ENCODE data around the gene SIL1.
A peak's percentile ranks its signal among the peaks of the same experiment; 100 is the strongest.
"Not testable (repeated sequence)": the region's sequence is repeated elsewhere in the genome, so short reads cannot be mapped to it uniquely, and the experiment has no call there.

SIL1 gene

DNA sequence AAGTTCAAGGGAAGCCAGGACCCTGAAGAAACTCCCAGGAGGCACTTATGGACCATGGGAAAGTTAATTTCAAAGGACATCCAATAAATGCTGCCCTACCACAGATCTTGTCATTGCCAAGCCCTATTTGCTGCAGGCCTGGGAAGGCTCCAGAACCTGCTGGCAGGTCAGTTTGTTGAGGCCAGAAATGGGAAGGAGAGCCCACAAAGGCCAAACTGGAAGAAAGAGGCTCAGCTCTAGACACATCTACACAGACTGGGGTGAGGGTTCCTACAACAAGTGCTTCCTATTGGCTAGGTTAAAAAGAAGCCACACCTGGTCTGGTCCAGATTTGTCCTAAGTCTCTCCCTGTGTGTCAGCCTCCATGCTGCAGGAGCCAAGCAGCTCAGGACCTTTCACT is 94.4 kb downstream of the SIL1 start:
- no peak for DNase-seq

DNA sequence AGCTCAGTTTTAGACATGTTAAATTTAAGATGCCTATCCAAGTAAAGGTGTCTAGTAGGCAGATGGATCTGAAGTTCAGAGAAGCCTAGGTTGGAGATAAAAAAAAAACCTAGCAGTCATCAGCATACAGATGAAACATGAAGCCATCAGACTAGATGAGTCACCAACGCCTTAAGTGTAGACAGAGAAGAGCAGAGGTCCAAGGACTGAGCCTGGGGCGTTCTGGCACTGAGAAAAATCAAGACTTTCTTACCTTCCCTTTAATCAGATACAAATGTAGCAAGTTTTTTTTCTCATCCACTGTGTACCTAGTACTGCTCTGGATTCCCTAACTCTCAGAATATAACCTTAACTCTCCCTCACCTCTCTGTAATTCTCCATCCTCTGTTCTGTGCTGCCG is 97.3 kb downstream of the SIL1 start:
- peak; percentile 54 for DNase-seq

DNA sequence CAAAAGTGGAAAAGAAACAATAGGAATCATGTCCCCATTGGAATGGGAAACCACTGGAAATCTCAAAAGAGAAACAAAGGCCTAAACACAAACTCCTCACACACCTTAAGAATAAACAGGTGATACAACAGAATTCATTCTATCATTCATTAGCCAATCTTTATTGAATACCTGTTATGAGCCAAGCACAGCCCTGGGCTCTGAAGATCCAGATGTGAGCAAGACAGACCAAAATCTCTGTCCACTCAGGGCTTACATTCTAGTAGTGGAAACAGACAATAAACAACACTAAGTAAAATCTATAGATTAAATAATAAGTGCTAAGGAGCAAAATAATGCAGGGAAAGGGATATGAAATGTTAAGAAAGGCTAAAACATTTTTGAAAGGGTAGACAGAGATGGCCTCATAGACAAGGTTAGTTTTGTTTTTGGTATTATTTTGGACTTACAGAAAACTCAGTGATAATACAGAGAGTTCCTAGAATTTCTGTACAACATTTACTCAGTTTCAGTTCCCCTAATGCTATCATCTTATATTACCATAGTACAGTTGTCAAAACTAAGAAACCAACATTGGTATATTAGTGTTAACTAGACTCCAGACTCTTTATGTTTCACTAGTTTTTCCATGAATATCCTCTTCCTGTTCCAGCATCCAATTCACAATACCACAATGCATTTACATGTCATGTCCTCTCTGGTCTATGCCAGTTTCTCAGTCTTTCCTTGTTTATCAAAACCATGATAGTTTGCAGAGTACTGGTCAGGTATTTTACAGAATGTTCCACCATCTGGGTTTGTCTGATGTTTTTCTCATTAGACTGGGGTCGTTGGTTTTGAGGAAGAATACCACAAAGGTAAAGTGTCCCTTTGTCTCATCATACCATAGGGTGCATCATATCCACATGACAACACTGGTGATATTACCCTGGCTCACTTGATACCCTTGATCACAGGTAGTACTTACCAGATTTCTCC is 103.7 kb downstream of the SIL1 start:
- DNase-seq, result no peak

DNA sequence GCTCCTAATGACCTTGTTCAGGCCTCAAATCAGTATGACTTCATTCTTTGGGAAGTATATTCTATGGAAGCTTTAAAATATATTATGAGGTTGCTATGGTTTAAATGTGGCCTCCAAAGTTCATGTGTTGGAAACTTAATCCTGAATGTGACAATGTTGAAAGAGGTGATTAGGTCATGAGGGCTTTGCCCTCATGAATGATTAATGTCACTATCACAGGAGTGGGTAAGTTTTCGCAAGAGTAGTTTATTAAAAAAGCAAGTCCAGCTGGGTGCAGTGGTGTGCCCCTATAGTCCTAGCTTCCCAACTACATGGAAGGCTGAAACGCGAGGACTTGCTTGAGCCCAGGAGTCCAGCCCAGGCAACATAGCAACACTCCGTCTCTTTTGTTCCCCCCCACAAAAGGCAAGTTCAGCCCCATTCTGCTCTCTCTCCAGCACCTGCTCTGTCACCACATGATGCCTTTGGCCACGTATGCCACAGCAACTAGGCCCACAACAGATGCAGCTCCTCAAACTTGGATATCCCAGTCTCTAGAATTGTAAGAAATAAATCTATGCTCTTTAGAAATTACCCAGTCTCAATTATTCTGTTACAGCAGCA is 105.3 kb downstream of the SIL1 start:
- DNase-seq, result no peak

DNA sequence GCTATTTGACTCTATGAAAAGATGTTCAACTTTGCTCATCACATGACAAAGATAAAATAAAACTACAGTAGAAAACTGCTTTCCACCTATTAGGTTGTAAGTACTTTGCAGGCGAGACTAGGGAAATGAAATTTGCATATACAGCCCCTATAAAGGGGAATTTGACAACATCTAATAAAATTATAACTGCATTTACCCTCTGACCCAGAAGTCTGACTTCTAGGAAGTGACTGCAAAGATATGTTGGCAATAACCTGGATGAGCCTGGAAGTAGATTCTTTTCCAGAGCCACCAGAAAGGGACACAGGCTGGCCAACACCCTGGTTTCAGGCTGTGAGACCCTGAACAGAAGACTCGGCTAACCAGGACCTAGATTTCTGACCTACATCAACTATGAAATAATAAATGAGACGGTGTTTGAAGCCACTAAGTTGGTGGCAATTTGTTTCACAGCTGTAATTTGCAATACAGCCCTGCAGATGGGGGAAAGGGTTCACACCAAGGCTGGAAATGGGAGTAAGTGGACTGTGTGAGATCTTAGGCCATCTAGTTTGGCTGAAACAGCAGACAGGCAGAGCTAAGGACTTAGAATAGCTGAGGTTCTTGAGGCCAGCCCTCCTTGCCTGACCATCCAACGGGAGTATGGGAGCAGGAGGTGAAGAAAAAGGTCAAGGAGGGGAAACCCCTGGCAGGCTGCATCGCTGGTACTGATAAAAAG is 106.6 kb downstream of the SIL1 start:
- no peak for DNase-seq

DNA sequence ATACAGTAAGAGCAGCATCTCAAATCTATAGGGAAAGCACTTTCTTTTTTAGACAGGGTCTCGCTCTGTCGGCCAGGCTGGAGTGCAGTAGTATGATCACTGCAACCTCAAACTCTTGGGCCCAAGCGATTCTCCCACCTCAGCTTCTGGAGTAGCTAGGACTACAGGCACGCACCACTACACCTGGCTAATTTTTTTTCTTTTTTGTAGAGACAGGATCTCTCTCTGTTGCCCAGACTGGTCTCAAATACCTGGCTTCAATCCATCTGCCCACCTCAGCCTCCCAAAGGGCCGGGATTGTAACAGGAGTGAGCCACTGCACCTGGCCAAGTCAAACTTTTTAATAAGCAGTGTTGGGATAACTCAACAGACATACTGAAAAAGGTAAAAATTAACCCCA is 107.6 kb downstream of the SIL1 start:
- no peak for DNase-seq

DNA sequence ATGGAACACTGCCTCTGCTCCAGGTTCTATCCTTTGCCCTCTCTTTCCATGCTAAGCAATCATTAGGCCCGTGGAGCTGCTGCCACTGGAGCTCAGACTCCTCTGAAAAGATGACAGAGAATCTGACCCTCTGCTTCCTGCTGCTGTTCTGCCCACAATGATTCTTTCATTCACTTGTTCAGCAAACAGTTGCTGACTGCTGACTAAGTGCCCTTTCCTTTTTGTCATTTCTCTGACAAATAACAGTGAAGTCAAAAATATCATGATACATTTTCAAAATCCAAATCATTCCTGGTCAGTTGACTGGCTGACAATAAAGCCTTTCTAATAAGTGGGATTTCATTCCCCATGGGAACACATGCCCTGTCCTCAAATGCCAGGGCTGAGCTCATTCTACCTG is 110.1 kb downstream of the SIL1 start:
- no peak for DNase-seq

DNA sequence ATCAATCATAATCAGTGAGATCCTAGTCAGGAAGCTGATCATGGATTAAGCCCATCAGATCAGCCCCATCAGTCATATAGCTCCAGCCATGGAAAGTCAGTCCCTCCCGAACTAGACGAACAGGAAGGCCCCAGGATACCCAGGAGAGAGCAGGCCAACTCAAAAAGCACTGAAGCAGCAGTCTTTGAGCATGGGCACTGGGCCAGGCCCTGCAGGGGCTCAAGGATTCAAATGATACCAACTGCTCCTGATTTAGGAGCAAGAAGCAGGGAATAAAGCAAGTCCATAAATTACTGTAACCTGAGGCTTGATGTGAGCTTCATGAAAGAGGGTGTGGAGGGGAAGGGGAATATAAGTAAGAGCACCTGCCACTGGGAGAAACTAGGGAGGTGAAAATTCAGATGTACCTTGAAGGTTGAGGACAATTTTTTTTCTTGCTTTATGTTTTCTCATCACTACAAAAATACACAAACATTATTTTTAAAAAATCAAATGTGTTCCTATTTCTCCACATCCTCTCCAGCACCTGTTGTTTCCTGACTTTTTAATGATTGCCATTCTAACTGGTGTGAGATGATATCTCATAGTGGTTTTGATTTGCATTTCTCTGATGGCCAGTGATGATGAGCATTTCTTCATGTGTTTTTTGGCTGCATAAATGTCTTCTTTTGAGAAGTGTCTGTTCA is 115.2 kb downstream of the SIL1 start:
- DNase-seq, result no peak

DNA sequence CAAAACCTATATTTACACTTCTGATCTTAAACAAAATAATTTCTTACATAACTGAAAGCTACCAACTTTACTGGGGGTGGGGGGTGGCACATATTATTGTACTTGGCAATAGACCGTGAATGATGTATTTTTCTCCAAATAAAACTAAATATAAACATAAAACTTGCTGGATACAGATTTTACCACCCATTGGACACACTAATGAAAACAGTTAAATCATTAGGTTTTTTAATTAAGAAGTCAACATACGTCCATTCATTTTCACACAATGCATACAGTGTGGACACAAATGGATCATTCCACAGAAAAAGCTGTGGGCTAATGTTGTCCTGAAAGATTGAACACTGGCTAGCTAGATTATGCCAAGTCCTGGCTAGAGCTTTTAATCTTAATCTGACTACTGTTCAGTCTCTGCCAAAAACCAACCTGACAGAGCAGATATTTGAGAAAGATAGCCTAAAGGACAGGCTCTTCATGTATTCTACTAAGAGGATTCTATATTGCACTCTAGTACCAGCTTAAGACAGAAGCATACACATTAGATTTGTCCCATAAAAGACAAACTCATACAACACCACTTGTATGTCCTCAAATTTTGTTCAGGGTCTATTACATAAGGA is 118.1 kb downstream of the SIL1 start:
- no peak for DNase-seq

DNA sequence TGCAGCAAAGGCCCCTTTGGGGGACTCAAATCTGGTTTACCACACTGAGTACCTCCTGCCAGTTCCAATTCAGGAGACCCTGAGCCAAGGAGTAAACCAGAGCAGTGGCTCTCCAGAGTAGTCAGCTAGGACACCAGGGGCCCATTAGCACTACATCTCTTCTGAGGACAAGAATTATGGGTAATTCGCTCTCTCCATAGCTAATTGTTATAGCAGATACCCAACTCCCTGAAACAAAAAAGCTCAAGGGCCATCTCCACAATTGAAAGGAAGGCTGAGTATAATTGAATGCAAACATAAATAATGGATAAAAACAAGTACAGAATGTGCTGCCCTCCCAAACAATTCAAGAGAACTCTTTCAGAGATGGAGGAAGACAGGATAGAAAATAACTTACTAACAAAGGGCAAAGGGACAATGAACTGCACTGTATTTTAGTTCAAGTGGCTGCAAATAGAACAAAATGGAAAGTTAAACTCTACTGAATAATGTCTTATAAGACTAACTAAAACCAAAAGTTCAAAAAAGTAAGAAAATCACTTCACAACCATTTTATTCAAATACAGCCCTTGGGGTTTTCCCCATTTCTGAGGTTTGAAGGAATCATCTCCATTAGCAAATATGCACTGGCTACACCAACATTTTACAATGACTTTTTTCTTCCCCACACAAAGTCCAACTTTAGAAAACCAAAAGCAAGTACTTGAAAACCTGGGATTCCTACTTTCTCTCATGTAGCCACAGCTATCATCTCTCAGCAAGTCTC is 118.8 kb downstream of the SIL1 start:
- no peak for DNase-seq

DNA sequence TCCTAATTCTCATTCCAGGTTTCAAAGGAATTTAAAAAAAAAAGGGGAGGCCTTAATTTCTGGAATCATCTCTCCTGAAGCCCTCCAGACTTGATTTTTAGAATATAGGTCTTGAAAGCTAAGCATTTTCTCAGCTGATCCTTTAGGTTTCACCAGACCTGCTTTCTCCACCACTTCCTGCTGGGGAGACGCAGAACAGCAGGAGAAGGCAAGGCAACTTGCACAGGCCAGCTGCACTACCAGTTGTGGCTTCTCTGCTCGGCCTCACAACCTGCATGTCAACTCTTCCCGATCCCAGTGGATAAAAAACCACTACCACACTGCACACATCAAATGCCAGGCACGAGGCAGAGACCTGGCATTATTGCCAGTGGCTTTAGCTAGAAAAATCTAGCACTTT is 119.8 kb downstream of the SIL1 start:
- DNase-seq, result no peak

DNA sequence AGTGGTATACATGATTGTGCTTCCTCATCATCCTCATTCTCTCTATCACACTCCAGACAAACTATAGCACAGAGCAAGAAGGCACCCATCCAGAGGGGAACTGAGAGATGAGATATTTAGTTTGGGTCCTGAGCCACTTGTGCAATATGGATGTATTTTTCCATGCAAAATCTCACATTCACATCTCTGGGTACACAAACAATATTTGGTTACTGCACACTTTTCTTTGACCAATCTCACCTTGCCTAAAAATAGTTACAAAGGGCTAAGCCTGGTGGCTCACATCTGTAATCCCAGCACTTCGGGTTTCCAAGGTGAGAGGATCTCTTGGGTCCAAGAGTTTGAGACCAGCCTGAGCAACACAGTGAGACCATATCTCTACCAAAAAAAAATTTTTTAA is 120.3 kb downstream of the SIL1 start:
- no peak for DNase-seq

DNA sequence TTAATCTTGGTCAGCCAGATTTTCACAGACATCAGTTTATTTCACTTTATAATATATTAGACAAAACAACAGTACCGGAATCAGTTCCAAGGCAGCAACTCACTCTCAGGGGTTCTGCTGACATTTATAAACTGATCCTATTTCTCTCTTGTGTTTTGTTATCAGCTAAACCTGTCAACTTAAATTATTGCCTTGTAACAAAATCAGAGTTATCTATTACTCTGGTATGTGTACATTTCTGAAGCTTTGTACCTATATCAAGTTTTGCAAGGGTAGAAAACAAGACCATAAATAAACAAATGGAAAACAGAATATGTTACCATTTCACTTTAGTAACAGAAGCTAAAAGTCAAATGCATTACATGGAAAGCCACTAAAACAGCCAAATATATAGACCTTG is 122.1 kb downstream of the SIL1 start:
- no peak for DNase-seq

DNA sequence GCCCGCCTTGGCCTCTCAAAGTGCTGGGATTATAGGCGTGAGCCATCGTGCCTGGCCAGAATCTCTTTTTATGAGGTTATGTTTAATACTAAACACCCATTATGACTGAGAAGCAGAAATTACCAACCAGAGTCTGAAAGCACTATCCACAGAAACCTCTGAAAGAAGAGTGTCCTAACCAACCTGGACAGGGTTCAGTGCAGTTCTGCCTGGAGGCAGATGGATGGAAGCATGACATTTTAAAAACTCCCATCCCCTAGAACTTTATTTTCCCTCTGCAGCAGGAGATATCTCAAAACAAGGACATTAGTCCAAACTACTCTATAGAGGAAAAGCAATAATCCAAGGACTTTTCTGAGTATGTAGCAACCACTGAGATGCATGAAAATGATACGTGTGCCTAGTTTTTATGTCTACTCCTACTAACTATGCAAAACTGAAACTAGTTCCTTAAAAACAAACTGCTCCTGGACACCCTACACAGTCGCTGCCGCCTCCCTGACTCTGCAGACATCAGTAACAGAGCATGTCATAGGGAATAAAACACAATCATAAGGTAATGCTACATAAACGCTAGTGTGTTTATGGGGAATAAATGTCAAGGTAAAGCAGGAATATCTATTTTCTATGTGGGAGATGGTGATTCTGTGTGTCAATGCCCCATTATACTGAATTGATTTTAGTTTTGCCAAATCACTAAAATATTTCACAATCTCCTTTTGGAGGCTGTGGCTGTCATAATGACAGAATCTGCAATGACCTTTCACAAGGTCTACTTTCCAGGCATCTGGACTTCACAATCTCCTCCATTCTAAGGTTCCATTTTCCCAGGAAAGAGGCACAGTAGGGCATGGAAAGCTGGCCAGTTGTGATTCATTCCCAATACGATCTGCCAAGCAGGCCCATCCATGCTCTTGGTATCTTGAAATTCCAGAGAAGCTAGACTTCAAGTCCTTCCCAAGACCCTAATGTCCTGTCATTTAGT is 122.8 kb downstream of the SIL1 start:
- no peak for DNase-seq

DNA sequence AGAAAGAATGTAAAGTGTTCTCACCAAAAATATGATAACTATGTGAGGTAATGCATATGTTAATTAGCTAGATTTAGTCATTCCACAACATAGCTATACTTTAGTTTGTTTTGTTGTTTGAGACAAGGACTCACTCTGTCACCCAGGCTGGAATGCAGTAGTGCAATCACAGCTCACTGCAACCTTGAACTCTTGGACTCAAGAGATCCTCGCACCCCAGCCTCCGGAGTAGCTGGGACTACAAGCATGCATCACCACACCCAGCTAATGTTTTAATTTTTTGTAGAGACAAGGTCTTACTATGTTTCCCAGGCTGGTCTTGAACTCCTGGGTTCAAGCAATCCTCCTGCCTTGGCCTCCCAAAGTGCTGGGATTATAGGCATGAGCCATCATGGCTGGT is 124.2 kb downstream of the SIL1 start:
- not testable (repeated sequence) for DNase-seq

DNA sequence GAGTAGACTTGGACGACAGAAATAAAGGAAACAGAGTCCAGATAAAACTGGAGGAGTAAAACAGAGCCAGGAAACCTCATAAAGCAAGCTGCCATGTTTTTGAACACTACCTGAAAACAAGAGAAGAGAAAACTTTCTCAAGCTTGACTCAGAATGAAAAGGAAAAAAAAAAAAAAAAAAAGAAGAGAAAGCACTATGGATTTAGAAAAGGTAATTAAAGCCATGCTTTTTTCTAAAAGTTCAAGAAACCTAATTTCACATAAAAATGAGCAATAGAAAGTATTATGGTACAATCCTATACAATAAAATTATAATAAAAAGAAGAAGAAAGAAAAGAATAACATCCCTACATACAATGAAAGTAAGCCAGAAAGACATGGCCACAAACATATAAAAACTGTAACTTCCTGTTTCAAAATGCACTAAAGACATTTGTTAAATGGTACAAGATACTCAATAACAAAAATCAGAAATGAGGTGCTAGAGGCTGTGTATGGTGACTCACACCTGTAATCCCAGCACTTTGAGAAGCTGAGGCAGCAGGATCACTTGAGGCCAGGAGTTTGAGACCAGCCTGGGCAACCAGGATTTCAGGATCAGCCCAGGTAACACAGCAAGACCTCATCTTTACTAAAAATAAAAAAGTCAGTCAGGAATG is 129.5 kb downstream of the SIL1 start:
- no peak for DNase-seq

DNA sequence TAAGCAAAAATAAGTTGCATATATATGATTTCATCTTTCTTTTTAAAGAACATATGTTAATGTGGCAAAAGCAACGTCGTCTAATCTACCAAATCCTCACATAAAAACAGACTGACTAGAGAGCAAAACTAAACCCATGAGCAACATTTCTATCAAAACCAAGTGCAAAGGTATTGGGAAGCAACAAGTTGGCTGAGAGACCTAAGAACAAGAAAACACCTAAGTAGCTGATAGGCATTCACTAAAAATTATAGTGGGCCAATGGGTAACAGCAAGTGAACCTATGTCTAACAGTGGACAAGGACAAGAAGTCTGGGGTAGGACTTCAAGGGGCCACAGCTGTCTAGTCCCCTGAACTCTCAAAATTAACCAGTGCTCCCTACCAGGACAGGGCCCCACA is 130.1 kb downstream of the SIL1 start:
- DNase-seq, result no peak

DNA sequence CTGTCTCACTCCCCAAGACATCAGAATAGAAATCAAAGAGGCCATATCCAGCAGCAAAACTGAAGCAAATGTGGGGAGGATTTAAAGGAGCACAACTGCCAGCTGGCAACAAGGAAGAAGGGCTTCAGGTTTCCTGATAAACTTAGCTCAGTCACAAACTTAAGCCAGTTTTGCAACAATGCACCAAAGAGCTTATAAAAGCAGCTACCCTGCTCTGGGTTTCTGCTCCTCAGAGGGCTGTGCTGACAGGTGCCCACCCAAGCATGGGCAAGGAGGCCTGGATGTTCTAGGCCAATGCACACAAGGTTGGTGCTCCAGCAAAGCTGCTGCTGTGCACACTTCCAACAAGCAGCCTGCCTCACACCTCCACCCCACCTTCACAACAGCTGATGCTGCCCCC is 132.9 kb downstream of the SIL1 start:
- DNase-seq, result no peak

DNA sequence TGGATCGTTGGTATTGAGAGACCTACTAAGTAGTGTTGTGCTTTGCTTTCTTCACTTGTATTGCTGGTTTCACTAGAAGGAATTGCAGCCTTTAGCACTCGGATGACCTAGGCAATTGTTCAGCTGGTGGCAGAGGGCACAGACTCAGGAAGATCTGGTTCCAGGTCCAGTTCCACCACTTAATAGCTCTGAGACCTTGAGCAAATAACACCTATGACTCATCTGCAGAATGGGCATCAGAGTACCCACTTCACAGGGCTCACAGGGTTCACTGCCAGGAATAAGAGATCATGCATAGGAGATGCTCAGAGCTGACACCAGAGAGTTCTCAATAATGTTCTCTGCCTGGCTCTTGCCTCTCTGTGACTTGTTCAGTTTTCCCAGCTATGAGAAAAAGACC is 133.6 kb downstream of the SIL1 start:
- no peak for DNase-seq

DNA sequence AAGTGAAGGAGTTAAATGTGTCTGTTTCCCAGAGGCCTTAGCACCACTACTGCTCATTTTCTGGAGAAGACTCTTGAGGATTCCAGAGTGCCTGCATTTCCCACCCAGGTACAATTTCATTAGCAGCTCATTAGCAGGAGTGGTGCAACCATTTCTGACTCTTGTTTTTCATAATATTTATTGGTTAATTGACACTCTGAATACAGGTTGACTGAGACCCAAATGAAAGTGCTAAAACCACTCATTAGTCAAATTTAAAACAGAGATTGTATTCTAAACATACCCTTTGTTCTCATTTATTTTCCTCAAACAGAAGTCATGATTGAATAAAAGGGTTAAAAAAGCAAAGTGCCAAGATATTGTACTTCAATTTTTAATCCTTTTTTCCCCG is 134.5 kb downstream of the SIL1 start:
- DNase-seq, result no peak
